LHCN-M2 (cell line): ENCODE data around the gene JMJD7. TPM values are rescaled to one million over a fixed set of nuclear protein-coding genes. Genes with fewer than 3 reads are reported as not detected.

Source experiments
- DNase-seq: peaks from one replicate; pipeline ENCODE4 v3.0.0-alpha.2; 2012; ENCODE audit warnings: low read depth
- total RNA-seq: library from RNA; depleted of rRNA; stranded (reverse); fragments of >200 nt; gene quantifications from 2 replicates; pipeline ENCODE4 v1.2.3, GENCODE V29; 2014

Gene JMJD7
- total RNA-seq, 1 experiment from 2014 or later = 5.7 TPM

- no peak for DNase-seq
Measured at GRCh38 chr15:41799488-41799805, 28.4 kb upstream of the JMJD7 start.

- no peak for DNase-seq
Measured at GRCh38 chr15:41801185-41801584, 26.7 kb upstream of the JMJD7 start.

- peak; percentile 29 for DNase-seq
Measured at GRCh38 chr15:41801850-41802455, 25.9 kb upstream of the JMJD7 start.

GRCh38 chr15:41804361-41804760 lies 23.5 kb upstream of the JMJD7 start:
- no peak for DNase-seq

GRCh38 chr15:41804916-41805666 lies 22.8 kb upstream of the JMJD7 start:
- no peak for DNase-seq

- DNase-seq = no peak
Measured at GRCh38 chr15:41805711-41806110, 22.2 kb upstream of the JMJD7 start.

GRCh38 chr15:41806291-41807181 lies 21.4 kb upstream of the JMJD7 start:
- no peak for DNase-seq

GRCh38 chr15:41809121-41809520 lies 18.8 kb upstream of the JMJD7 start:
- peak; percentile 60 for DNase-seq

GRCh38 chr15:41809526-41810220 lies 18.2 kb upstream of the JMJD7 start:
- no peak for DNase-seq

- no peak for DNase-seq
Measured at GRCh38 chr15:41810651-41811431, 17.1 kb upstream of the JMJD7 start.

GRCh38 chr15:41811432-41812195 lies 16.3 kb upstream of the JMJD7 start:
- peak; percentile 72 for DNase-seq

- DNase-seq = no peak
Measured at GRCh38 chr15:41812820-41813375, 15.0 kb upstream of the JMJD7 start.

GRCh38 chr15:41813426-41813825 lies 14.5 kb upstream of the JMJD7 start:
- no peak for DNase-seq

- no peak for DNase-seq
Measured at GRCh38 chr15:41814534-41814933, 13.4 kb upstream of the JMJD7 start.

GRCh38 chr15:41816788-41817187 lies 11.1 kb upstream of the JMJD7 start:
- DNase-seq = no peak

- DNase-seq = no peak
Measured at GRCh38 chr15:41817327-41817726, 10.6 kb upstream of the JMJD7 start.

- DNase-seq = no peak
Measured at GRCh38 chr15:41817781-41818180, 10.1 kb upstream of the JMJD7 start.

GRCh38 chr15:41819455-41820050 lies 8.3 kb upstream of the JMJD7 start:
- no peak for DNase-seq

- no peak for DNase-seq
Measured at GRCh38 chr15:41820791-41821423, 7.0 kb upstream of the JMJD7 start.
